ENCODE data around the gene TMEM201. TPM values are rescaled to one million over a fixed set of nuclear protein-coding genes. Genes with fewer than 3 reads are reported as not detected.

Gene TMEM201
- total RNA-seq, 2 experiments from 2014 or later: 21.1 to 23.2 TPM

GRCh38 chr1:9629445-9630201 lies 40.9 kb downstream of the TMEM201 start:
- CTCF ChIA-PET: interaction anchor here (0.6 to 7.8 kb wide), 11 partner anchors 9 to 239 kb away, joined by 3 to 232 read pairs (median 25); partner anchors contain the start of gene PIK3CD
- peaks cover 55% of the 10 kb centered on the region for H3K36me3 Mint-ChIP-seq (ENCODE audit: low read depth)

GRCh38 chr1:9630331-9631111 lies 41.8 kb downstream of the TMEM201 start:
- no peaks in the 10 kb centered on the region for H3K9me3 Mint-ChIP-seq (ENCODE audit: insufficient read depth)
- H3K27ac Mint-ChIP-seq: peak overlapping the region; percentile 98
- ChIA-PET CTCF (interaction anchor here (0.9 to 7.8 kb wide), 8 partner anchors 14 to 238 kb away, joined by 3 to 232 read pairs (median 38); partner anchors contain the start of genes PIK3CD and TMEM201), POLR2A (interaction anchor here (0.7 to 10.5 kb wide), 9 partner anchors 11 to 91 kb away, joined by 3 to 355 read pairs (median 5); partner anchors contain the start of genes PIK3CD and SLC25A33)
- H3K36me3 Mint-ChIP-seq (ENCODE audit: low read depth): peaks cover 64% of the 10 kb centered on the region
- ATAC-seq (peak; percentile 5), DNase-seq (peak; percentile 50)
- peaks cover 69% of the 10 kb centered on the region for H3K4me1 Mint-ChIP-seq (ENCODE audit: low read depth)
- no peaks in the 10 kb centered on the region for H3K27me3 Mint-ChIP-seq (ENCODE audit: low read depth)
- peak overlapping the region; percentile 88 for H3K4me3 Mint-ChIP-seq

More at GRCh38 chr1:9629445-9630201, 40.9 kb downstream of the TMEM201 start:
- Mint-ChIP-seq H3K27me3 (ENCODE audit: low read depth) (no peaks in the 10 kb centered on the region), H3K9me3 (ENCODE audit: insufficient read depth) (no peaks in the 10 kb centered on the region), H3K4me3 (peak overlapping the region; percentile 88), H3K27ac (peak overlapping the region; percentile 98), H3K4me1 (ENCODE audit: low read depth) (peaks cover 63% of the 10 kb centered on the region)
- peak; percentile 40 for ATAC-seq
- DNase-seq: peak; percentile 91
- POLR2A ChIA-PET: interaction anchor here (0.6 to 10.5 kb wide), 27 partner anchors 9 to 320 kb away, joined by 3 to 355 read pairs (median 4); partner anchors contain the start of genes LZIC, NMNAT1, PIK3CD and SLC25A33

GRCh38 chr1:9631613-9632012 lies 42.9 kb downstream of the TMEM201 start:
- DNase-seq: peak; percentile 42
- peaks cover 66% of the 10 kb centered on the region for H3K4me1 Mint-ChIP-seq (ENCODE audit: low read depth)
- no peaks in the 10 kb centered on the region for H3K9me3 Mint-ChIP-seq (ENCODE audit: insufficient read depth)
- peak overlapping the region; percentile 98 for H3K27ac Mint-ChIP-seq
- H3K4me3 Mint-ChIP-seq: peak overlapping the region; percentile 88
- H3K36me3 Mint-ChIP-seq (ENCODE audit: low read depth): peaks cover 75% of the 10 kb centered on the region
- ATAC-seq: no peak
- POLR2A ChIA-PET: interaction anchor here (0.6 to 10.5 kb wide), 5 partner anchors 14 to 85 kb away, joined by 3 to 355 read pairs (median 58); partner anchors contain the start of gene PIK3CD
- CTCF ChIA-PET: interaction anchor here (0.8 to 7.8 kb wide), 8 partner anchors 8 to 237 kb away, joined by 3 to 232 read pairs (median 38); partner anchors contain the start of gene PIK3CD
- no peaks in the 10 kb centered on the region for H3K27me3 Mint-ChIP-seq (ENCODE audit: low read depth)

GRCh38 chr1:9633493-9633892 lies 44.8 kb downstream of the TMEM201 start:
- Mint-ChIP-seq H3K4me1 (ENCODE audit: low read depth) (peaks cover 65% of the 10 kb centered on the region), H3K4me3 (peak overlapping the region; percentile 88), H3K27ac (peak overlapping the region; percentile 98), H3K36me3 (ENCODE audit: low read depth) (peaks cover 84% of the 10 kb centered on the region), H3K27me3 (ENCODE audit: low read depth) (no peaks in the 10 kb centered on the region), H3K9me3 (ENCODE audit: insufficient read depth) (no peaks in the 10 kb centered on the region)
- ATAC-seq (no peak), DNase-seq (no peak)
- ChIA-PET POLR2A (interaction anchor here (10.5 kb wide), 1 partner anchor 21 kb away, joined by 355 read pairs; the partner anchor contains the start of gene PIK3CD), CTCF (no interaction called here)

GRCh38 chr1:9634582-9634981 lies 45.9 kb downstream of the TMEM201 start:
- POLR2A ChIA-PET: interaction anchor here (10.5 kb wide), 1 partner anchor 20 kb away, joined by 355 read pairs; the partner anchor contains the start of gene PIK3CD
- ATAC-seq (no peak), DNase-seq (no peak)
- Mint-ChIP-seq H3K4me3 (no peak overlapping the region), H3K4me1 (ENCODE audit: low read depth) (peaks cover 72% of the 10 kb centered on the region), H3K27me3 (ENCODE audit: low read depth) (no peaks in the 10 kb centered on the region), H3K27ac (no peak overlapping the region), H3K36me3 (ENCODE audit: low read depth) (peaks cover 91% of the 10 kb centered on the region), H3K9me3 (ENCODE audit: insufficient read depth) (no peaks in the 10 kb centered on the region)
- CTCF ChIA-PET: interaction anchor here (1.7 to 1.8 kb wide), 3 partner anchors 8 to 17 kb away, joined by 5 read pairs; partner anchors contain the start of gene PIK3CD

GRCh38 chr1:9639227-9639626 lies 50.5 kb downstream of the TMEM201 start:
- Mint-ChIP-seq H3K27me3 (ENCODE audit: low read depth) (no peaks in the 10 kb centered on the region), H3K36me3 (ENCODE audit: low read depth) (peaks cover 81% of the 10 kb centered on the region), H3K27ac (peak overlapping the region; percentile 80), H3K9me3 (ENCODE audit: insufficient read depth) (no peaks in the 10 kb centered on the region), H3K4me1 (ENCODE audit: low read depth) (peaks cover 85% of the 10 kb centered on the region), H3K4me3 (peak overlapping the region; percentile 43)
- CTCF ChIA-PET: interaction anchor here (0.8 to 3.6 kb wide), 4 partner anchors 8 to 24 kb away, joined by 3 to 25 read pairs (median 4); no protein-coding TSS in a partner anchor
- POLR2A ChIA-PET: interaction anchor here (0.7 to 2.7 kb wide), 2 partner anchors 10 to 14 kb away, joined by 3 to 14 read pairs; no protein-coding TSS in a partner anchor
- DNase-seq (no peak), ATAC-seq (peak; percentile 52)

DNA sequence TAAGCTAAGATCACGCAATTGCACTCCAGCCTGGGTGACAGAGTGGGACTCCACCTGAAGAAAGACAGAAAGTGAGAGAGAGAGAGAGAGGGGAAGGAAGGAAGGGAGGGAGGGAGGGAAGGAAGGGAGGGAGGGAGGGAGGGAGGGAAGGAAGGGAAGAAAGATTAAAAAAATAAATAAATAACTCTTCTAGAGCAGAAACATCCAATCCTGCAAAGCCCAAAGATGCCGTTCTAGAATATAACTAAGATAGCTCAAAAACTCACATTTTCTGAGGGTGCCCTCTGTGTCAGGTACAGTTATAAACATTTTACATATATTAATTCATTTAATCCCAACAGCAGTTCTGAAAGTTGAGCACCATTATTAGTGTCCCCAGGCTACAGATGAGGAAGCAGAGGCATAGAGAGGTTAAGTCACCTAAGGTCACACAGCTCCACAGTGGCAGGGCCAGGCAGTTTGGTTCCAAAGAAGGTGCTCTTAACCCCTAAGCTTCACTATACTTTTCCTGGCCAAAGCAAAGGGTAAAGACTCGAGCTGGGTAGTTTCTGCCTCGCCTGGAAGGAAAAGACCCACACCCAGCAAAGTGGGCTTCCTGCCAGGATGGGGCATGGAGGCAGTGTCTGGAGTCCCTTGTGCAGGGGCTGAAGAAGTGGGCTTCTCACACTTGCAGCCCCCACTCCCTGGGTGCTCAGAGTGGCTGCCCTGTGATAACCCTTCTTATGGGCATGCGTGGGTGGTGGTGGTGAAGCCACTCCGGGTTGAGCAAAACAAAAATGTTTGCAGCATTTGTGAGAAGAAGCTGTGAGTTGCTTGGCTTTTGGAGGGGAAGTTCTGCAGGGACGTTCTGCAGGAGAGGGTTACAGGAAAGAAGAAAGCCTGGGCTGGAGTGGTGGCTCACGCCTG lies 54.9 kb downstream of the TMEM201 start:
- POLR2A ChIA-PET: interaction anchor here (2.0 to 5.6 kb wide), 3 partner anchors 10 to 74 kb away, joined by 8 to 58 read pairs (median 36); partner anchors contain the start of gene PIK3CD
- Mint-ChIP-seq H3K9me3 (ENCODE audit: insufficient read depth) (no peaks in the 10 kb centered on the region), H3K4me3 (peak overlapping the region; percentile 26), H3K4me1 (ENCODE audit: low read depth) (peaks cover 74% of the 10 kb centered on the region), H3K36me3 (ENCODE audit: low read depth) (peaks cover 59% of the 10 kb centered on the region), H3K27ac (peak overlapping the region; percentile 86), H3K27me3 (ENCODE audit: low read depth) (no peaks in the 10 kb centered on the region)
- DNase-seq: no peak
- CTCF ChIA-PET: interaction anchor here (1.1 to 3.4 kb wide), 6 partner anchors 8 to 44 kb away, joined by 3 to 73 read pairs (median 4); partner anchors contain the start of gene PIK3CD
- peak; percentile 10 for ATAC-seq

DNA sequence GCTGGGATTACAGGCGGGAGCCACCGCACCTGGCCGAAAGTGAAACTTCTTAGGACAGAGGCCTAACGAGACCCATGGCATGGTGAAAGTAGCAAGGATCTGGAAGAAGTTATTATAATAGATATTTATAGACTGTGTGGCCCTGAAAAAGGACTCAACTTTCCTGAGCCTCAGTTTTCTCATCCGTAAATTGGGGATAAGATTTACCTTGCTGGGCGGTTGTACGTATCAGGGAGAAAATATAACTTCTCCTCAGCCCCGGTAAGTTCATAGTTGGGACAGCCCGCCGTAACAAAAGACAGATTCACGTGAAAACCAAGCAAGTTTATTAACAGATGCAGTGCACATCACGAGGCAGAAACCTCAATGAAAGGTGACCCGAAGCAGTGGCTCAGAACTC lies 57.3 kb downstream of the TMEM201 start:
- ChIA-PET POLR2A (interaction anchor here (3.8 to 5.6 kb wide), 2 partner anchors 7 to 16 kb away, joined by 36 to 58 read pairs; partner anchors contain the start of gene PIK3CD), CTCF (interaction anchor here (2.1 to 3.4 kb wide), 2 partner anchors 17 to 18 kb away, joined by 14 to 73 read pairs; no protein-coding TSS in a partner anchor)
- no peaks in the 10 kb centered on the region for H3K27me3 Mint-ChIP-seq (ENCODE audit: low read depth)
- H3K4me1 Mint-ChIP-seq (ENCODE audit: low read depth): peaks cover 71% of the 10 kb centered on the region
- DNase-seq (no peak), ATAC-seq (no peak)
- H3K9me3 Mint-ChIP-seq (ENCODE audit: insufficient read depth): no peaks in the 10 kb centered on the region
- H3K36me3 Mint-ChIP-seq (ENCODE audit: low read depth): peaks cover 43% of the 10 kb centered on the region
- no peak overlapping the region for H3K4me3 Mint-ChIP-seq
- H3K27ac Mint-ChIP-seq: peak overlapping the region; percentile 13

GRCh38 chr1:9648171-9648570 lies 59.5 kb downstream of the TMEM201 start:
- CTCF ChIA-PET: interaction anchor here (1.0 to 2.1 kb wide), 2 partner anchors 18 to 20 kb away, joined by 4 to 14 read pairs; no protein-coding TSS in a partner anchor
- no peaks in the 10 kb centered on the region for H3K9me3 Mint-ChIP-seq (ENCODE audit: insufficient read depth)

DNA sequence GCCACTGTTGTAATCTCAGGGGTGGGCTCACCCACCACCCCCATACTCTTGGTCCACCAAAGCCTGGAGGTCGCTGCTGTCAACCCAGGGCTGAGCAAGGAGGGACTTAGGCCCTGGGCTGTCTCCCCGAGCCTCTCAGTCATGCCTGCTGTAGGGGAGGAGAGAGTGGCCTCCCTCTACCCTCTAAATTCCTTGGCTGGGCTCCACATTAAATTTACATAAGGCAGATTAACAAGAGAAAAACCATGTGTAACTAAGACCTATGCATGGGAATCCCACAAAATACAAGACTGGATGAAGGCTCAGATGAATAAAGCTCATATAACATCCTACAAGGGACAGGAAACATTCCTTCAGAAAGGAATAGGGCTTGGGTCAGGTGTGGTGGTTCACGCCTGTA lies 61.1 kb downstream of the TMEM201 start:
- peak overlapping the region; percentile 3 for H3K4me3 Mint-ChIP-seq
- ATAC-seq (no peak), DNase-seq (no peak)
- CTCF ChIA-PET: interaction anchor here (12.0 kb wide), 1 partner anchor 21 kb away, joined by 232 read pairs; no protein-coding TSS in a partner anchor
- H3K27ac Mint-ChIP-seq: peak overlapping the region; percentile 3
- POLR2A ChIA-PET: interaction anchor here (7.1 to 10.3 kb wide), 3 partner anchors 19 to 68 kb away, joined by 72 to 355 read pairs (median 126); no protein-coding TSS in a partner anchor
- H3K4me1 Mint-ChIP-seq (ENCODE audit: low read depth): peaks cover 52% of the 10 kb centered on the region
- no peaks in the 10 kb centered on the region for H3K9me3 Mint-ChIP-seq (ENCODE audit: insufficient read depth)
- H3K36me3 Mint-ChIP-seq (ENCODE audit: low read depth): peaks cover 47% of the 10 kb centered on the region
- no peaks in the 10 kb centered on the region for H3K27me3 Mint-ChIP-seq (ENCODE audit: low read depth)

More at GRCh38 chr1:9648171-9648570, 59.5 kb downstream of the TMEM201 start:
- ATAC-seq (no peak), DNase-seq (no peak)
- POLR2A ChIA-PET: interaction anchor here (5.6 kb wide), 1 partner anchor 19 kb away, joined by 58 read pairs; no protein-coding TSS in a partner anchor
- H3K36me3 Mint-ChIP-seq (ENCODE audit: low read depth): peaks cover 40% of the 10 kb centered on the region
- H3K27ac Mint-ChIP-seq: no peak overlapping the region
- no peaks in the 10 kb centered on the region for H3K27me3 Mint-ChIP-seq (ENCODE audit: low read depth)
- peaks cover 59% of the 10 kb centered on the region for H3K4me1 Mint-ChIP-seq (ENCODE audit: low read depth)
- H3K4me3 Mint-ChIP-seq: no peak overlapping the region
